Breast epithelium (tissue), 3 donors: ENCODE results near the gene NGFR.

Experiments used
- POLR2AphosphoS5 ChIP-seq, 3 donors: sonication (generic); formaldehyde crosslinking; IDR thresholded peaks; one replicate each; pipeline ENCODE4 v1.6.1; 2017; ENCODE audit warnings: antibody characterized with exemption in 3 of 3
- TF ChIP-seq, protein P1 (sequence below), 3 donors: fragments of 450-650 bp; IDR thresholded peaks; one replicate each; pipeline ENCODE4 v1.5.1; 2016 to 2017; ENCODE audit warnings: antibody characterized with exemption in 3 of 3, mild to moderate bottlenecking in 3 of 3, moderate library complexity in 3 of 3

DNA sequence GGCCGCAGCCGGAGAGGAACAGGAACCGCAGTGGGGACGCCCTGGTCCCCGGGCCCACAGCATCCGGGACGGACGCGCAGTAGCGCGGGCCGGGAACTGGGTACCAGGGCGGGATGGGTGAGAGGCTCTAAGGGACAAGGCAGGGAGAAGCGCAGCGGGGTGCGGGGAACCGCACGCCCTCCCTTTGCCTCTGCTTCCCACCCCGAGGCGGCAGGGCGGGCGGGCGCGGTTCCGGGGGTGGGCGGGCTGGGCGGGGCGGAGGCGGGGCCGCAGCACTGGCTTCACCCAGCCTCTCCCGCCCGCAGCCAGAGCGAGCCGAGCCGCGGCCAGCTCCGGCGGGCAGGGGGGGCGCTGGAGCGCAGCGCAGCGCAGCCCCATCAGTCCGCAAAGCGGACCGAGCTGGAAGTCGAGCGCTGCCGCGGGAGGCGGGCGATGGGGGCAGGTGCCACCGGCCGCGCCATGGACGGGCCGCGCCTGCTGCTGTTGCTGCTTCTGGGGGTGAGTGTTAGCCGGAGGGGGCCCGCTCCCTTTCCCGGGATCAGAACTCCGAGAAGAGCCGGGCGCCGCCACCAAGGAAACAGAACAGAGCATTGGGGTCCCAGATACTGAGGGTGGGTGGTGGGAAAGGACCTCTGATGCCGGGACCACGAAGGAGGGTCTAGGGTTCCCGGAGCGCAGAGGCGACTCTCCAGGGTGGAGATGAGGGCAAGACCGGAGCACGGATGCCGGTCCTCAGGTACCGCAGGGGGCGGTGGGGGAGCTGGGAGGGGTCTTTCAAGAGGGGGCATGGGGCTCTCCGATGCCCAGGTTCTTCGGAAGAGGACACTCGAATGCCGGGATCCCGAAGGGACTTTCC is at the start of gene NGFR:
- TF ChIP-seq, protein P1, sequence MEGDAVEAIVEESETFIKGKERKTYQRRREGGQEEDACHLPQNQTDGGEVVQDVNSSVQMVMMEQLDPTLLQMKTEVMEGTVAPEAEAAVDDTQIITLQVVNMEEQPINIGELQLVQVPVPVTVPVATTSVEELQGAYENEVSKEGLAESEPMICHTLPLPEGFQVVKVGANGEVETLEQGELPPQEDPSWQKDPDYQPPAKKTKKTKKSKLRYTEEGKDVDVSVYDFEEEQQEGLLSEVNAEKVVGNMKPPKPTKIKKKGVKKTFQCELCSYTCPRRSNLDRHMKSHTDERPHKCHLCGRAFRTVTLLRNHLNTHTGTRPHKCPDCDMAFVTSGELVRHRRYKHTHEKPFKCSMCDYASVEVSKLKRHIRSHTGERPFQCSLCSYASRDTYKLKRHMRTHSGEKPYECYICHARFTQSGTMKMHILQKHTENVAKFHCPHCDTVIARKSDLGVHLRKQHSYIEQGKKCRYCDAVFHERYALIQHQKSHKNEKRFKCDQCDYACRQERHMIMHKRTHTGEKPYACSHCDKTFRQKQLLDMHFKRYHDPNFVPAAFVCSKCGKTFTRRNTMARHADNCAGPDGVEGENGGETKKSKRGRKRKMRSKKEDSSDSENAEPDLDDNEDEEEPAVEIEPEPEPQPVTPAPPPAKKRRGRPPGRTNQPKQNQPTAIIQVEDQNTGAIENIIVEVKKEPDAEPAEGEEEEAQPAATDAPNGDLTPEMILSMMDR (IDR thresholded peaks at IDR 0.05): no peak
- TF ChIP-seq POLR2AphosphoS5 (IDR thresholded peaks at IDR 0.05): peak in 2 of 3 donors; percentile 27 to 65
